Inflammatory macrophage treated with lipopolysaccharide for 1 hour (primary cell): ENCODE measurements around the gene HACD2.
"Not testable (repeated sequence)": the region's sequence is repeated elsewhere in the genome, so short reads cannot be mapped to it uniquely, and the experiment has no call there.

Experiments used
- DNase-seq, 2 donors: peaks; one replicate each; pipeline ENCODE4 v3.0.0-alpha.2; 2020 to 2022

The HACD2 gene

DNA sequence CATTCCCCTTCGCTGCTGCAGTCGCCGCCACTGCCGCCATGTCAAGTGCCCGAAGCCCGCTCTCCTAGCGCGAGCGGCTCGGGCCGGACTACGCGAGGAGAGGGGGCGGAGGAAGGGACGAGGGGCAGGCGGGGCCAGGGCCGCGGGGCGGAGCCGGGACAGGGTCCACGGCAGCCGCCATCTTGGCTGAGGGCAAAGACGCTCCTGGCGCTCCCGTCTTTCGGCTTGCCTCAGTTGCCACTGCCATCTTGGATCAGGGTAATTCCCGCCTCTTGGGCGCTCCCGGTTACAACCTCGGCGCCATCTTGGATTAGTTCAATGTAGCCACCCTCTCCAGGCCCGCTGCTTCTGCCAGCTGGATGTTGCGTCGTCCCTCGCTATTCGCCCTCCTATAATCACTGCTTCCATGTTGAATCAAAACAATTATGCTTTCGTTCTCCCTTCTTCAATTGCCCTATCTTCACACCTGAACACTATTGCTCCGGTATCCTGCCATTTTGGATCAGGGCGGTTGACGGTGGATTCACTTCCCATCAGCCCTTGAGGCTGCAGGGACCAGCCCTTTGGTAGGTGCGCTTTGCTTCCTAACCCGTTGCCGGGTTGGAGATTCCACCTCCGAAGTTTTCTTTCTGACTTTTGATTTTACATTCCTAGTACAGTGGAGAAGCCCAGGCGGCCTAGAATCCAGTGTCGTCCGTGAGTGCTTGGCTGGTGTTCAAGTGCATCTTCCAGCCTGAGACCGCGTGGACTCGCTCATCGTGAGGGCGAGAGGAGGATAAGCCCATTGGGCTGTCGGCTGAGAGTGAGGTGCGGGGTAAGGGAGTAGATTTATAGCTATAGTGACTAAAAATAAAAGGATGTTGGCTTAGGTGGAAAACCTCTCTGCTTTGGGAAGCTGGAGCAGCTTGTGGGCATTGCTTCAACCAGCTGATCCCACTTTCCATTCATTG, at the start of gene HACD2:
TSS of gene HACD2 (minus strand) at position 66 of the 950 bp plus-strand sequence. CDS start at position 40, 26 bp downstream.
- peak; percentile 96 to 98 for DNase-seq

DNA sequence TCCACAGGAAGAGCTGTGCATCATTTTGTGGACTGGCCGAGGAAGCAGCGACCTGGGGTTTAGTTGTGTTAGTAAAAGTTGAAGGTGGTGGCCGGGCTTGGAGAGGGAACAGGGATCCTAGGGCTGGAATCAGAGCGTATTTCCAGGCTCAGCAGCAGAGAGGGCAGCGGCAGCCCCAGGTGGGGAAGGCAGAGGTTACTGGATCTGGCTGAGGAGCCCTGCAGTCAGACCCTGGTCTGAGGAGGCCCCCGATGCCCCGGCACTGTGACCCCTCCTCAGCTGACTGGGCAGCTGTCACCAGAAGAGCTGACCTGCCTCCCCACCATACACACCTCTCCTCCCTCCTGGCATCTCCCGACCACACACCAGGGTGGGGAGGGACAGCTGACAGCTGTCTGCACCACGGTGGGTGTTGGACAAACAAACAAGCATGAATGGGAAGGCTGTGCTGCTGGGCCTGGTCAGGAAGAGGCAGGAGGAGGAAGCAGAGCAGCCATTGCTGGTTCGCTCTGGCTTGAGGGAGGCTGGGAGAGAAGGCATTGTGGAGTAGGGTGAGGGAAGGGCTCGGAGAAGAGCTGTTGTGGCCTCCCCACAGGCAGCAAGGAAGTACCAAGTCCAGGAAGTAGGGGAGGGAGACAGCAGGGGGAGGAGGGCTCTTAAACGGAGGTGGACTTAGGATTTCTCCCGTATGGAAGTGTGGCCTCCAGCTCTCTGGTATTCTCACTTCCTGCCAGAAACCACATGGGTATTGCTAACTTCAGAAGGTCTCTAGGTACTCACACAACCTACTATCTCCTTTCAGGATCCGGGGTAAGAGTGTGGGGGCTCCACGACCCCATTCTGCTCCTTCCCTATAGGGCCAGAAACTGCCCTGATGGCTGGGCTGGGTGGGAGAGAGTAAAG, 49.5 kb upstream of the HACD2 start:
- no peak for DNase-seq

DNA sequence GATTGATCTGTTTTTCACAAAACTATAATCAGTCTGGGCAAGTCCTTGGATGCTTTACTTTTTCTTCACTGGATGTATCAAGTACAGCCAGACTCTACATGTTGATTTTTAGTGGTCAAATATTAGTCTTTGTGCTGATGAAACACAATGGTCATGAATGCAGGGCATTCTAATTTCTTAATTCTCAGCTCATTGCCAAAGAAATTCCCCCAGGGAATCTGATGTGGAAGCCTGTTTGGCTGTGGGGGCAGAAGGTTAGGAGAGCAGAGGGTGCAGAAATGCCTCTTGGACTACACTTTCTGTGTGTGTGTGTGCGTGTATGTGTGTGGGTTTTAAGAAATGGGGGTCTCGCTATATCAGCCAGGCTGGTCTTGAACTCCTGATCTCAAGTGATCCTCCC, 48.7 kb upstream of the HACD2 start:
- DNase-seq = no peak

GRCh38 chr3:123632161-123632655, 47.4 kb upstream of the HACD2 start:
- DNase-seq = no peak

DNA sequence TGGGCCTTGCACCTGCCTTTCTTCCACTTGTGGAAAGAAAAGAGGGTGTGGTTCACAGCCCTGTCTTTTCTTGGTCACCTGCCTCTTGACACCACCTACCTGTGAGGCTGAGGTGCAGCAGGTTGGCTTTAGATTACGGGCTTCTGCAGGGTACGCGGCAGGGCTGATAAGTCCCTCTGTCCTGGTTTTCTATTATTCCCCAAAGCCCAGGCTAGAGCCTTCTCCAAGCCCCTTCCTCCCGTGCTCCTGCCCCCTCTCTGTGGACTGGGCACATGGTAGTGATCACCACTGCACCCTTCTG, 44.8 kb upstream of the HACD2 start:
- DNase-seq = no peak

DNA sequence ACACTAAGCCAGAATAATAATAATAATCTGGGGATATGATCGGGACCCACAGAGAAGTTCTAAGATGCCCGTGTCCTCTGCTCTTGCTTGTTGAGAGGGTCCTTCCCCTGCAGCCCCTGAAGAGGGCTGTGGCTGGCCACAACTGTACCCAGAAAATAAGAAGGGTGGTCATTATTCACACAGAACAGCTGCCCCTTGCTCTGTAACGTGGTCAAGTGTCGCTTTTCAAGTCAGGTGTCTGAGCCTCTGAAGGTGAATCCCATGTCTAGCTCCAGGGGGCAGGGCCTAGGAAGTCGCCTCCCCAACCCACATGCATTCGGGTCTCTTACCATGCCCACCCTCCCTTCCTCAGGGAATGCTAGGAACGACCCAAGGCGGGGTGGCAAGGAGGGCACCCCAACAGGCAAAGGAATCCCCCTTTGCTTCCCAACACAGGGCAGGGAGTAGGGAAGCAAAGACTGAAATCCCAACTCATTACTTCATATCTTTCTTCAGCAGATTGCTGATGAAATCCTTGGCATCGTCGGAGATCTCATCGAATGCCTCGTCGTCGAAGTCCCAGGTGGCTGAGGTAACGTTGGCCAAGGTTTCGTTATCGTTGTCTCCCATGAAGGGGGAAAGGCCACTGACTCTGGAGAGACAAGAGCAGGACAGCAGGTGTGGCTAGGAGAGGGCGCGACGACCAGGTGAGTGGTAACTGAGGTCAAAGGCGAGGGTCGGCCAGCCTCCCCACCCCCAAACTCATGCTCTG, 44.3 kb upstream of the HACD2 start:
- DNase-seq = no peak

DNA sequence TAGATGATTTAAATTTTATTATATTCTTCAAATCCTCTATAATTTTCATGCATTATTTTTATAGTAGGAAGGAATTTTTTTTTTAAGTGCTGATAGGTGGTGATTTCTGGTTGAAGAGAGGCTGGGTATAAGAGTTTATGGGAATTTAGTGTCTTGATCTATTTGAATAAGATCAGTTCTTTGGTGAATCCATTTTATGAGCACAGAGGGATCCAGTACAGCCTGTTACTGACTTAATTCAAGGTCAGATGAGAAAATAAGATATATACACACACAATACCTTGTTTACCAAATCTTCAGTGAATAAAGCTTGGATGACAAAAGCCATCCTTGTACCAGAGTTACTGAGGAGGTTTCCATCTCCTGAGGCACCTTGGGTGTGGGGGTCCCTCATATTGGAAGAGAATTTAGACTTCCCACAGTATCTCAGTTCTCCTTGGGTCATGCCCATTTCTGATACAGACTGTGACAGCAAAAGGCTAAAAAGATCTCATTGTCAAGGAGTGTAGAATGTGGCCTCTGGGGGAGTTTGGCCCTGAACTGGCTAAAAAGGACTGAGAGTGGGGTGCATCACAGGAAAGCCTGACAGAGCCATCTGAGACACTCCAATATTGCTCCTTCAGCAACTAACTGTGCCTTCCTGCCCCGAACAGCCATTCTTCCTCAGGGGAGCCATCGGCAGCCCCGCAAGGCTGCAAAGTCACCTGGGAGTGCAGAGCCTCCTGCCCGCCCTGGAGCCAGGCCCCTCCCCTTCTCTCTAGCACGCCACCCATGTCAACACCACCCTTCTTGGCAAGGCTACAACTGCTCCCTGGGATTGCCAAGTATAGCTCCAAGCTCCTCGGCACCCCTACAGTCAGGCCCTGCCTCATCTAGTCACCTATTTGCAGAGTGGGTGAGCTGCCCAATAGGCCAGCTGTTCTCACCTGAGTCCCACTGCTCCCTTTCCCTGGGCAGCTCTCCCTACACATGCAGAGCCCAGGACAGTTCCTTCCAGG, 43.1 kb upstream of the HACD2 start:
- no peak for DNase-seq

DNA sequence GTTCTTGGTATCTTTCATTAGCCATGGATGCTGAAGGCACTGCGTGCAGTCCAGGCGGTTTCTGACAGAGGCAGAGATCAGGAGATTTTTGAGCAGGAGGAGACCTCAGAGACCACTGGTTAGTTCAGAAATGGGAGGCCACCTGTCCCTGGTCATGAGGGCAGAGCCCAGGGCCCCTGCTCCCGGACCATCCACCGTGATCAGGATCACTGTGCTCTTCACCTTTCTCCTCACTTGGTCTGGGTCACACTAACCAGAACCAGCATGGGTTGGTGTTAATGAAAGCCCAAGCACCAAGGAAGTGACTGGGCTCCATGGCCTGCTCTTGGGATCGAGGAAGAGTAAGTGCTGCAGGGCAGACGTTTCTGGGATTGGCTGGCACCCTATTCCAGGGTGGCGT, 42.0 kb upstream of the HACD2 start:
- DNase-seq = no peak

DNA sequence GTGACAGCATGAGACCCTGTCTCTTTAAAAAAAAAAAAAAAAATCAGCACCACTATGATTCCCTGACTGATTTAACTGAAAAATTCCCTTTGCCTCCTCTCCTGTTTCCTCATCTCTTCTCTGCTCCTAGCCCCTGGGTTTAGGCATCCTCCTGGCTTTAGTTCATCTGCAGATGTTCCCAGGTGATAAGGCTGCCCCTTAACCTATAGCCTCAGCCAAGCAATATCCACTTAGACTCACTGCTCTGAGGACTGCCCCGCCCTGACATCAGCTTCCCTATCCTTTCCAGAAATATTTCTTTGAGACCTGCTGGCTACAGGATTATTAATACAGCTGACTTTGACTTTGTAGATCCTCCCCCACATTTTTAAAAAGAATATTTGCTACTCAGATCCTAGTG, 39.4 kb upstream of the HACD2 start:
- no peak for DNase-seq

GRCh38 chr3:123623346-123623880, 38.6 kb upstream of the HACD2 start:
- DNase-seq = no peak

DNA sequence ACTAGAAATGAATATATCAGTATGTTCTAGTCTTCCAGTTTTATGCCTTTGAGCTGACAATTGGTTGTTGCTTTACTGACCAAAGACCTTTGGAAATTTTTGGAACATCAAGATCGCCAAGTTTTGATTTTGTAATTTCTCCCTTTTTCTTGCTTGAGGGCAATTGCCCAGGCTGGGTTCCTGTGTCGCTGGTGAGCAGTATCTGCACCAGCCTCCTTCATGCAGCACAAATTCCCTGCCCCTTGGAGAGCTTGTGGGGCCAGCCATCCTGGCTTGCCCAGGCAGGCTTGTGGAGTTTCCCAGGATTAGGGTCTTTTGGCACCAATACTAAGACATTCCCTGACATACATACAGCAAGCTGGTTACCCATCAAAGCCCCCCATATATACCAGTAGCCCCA, 37.9 kb upstream of the HACD2 start:
- DNase-seq = no peak

DNA sequence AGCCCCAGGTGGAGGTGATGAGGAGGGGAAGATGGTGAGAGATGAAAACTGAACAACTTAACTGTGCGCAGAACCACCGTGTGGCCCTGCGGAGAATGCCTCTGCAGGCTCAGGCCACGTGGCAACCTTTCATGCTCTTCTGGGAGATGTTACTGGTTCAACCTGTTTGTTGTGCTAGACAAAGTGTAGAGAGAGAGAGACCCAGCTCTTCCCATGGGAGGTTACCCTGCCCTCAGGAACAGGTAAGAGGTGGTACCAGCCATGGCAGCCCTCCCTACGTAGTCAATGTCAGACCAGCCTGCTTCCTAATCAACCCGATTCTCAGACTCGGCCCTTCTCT, 37.0 kb upstream of the HACD2 start:
- DNase-seq = no peak

DNA sequence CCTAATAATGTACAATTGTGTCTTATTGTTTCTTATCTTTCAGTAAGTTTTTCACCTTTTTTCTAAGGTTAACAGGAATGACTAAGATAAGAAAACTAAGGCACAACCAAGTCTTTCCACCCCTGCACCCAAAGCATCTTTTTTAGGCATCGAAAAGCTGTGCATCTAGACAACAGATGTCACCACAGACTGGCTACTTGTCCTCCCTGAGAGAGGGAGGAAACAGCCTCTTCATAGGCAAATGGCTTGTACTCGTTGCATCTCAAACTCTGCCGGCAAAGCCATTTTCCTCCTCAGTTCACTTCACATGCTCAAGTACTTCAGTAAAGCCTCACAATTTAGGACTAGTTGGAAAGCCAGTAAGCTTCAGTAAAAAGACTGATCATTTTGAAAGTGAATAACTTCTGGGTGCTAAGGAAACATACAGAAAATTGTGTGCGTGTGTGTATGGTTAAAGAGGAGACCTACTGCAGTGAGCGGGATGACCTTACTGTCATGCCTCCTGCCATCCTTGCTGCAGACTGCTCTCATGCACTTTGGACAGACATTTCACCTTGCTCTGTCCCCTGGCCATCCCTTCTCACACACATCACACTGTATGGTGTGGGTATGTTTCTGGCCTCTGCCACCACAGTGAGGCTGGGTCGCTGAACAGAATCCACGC, 36.5 kb upstream of the HACD2 start:
- DNase-seq = no peak

DNA sequence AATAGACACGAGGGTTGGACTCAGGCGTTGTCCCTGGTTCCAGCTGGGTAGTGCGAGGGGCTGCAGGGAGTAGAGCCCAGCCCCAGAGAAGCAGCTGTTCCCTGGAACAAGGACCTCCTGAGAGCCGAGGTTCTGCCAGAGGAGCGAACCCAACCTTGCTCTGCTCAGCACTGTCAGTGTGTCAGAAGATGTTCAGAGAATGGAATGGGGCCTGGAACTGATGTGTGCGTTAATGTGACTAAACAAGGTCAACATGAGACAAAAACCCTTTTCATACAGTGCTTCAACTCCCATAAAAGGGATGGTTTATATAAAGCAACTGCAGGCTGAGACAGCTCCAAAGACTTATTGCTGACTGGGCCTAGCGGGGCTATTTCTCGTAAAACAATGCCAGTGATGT, 35.5 kb upstream of the HACD2 start:
- DNase-seq = no peak

DNA sequence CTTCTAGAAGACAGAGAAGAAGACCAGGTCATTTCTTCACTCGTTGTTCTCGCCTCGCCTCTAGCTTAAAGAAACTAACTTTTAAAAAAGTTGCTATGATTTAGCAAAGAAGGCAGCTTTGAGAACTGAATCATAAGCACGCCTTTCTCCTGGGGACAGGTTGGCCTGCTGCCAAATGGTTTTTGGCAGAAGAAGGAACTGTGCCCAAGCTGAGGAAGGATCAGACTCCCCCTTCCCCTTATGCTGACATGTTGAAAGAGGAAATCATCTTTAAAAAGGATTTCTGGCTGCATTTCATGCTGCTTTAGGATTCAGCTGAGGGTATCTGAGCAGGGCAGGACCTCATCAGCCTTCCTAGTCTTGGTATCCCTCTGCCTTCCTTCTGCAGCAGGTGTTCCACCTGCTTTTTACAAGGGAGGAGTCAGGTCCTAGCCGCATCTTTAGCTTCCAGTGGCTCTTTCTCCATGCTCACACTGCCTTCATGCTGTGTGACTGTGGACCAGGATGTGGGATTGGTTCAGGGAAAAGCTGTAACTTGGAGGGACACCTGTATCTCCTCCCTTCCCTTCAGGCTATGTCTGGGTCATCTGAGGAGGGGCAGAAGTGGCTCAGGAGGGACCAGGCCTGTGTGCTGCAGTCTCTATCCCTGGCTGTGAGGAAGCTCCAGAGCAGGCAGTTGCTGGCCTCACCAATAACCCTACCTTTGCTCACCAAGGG, 34.1 kb upstream of the HACD2 start:
- DNase-seq = peak; percentile 83 to 90

DNA sequence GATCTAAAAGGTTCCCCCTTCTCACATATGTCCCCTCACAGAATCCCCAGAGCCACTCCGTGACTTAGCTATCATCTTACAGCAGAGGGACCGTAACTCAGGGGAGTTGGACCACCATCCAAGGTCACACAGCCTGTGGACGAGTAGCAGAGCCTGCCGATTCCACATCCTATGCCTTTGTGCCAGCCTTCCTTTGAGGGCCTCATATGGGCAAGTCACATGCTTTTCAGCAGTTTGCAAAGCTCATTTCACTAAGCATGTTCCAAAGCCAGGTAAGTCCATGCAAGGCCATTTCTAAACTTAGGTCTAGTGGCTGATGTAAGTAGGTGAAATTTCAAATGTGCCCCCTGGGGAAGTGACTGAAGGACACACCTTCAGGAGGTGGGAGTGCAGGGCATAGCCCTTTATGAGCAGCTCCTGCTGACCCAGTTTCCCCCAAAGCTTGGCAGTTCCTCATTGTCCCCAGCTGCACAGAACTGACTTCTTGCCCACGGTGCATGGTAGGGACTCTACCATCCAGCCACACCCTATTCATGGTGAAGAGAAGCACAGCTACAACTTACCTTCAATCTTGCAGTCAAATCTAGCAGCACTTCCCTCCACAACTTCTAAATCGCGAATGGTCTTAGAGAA, 33.3 kb upstream of the HACD2 start:
- DNase-seq = peak; percentile 38 to 45

DNA sequence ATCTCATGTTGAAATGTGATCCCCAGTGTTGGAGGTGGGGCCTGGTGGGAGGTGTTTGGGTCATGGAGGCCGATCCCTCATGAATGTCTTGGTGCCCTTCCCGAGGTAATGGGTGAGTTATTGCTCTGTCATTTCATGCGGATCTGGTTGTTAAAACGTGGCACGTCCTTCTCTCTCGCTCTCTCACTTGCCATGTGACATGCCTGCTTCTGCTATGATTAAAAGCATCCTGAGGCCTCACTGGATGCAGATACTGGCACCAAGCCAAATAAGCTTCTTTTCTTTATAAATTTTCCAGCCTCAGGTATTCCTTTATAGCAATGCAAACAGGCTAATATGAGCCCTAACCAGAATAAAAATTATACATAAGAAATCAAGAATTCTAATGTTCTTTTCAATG, 31.7 kb upstream of the HACD2 start:
- no peak for DNase-seq

DNA sequence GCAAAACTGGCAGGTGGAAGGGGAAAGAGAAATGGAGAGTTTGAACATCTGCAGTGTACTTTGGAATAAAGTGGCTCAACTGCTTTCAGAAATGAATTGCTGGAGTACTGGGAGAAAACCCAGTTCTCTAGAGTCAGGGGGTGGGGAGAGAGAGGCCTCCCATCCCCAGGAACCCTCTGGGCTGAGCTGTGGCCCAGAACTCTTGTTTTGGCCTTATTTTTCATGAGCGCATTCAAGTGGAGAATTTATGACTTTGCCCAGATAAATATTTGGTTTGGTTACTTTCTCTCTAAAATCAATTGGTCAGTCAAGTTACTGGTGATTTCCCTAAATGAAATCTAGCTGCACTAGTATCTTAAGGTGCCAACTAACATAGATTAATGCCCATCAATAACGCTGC, 28.7 kb upstream of the HACD2 start:
- no peak for DNase-seq

GRCh38 chr3:123611674-123612073, 26.8 kb upstream of the HACD2 start:
- not testable (repeated sequence) for DNase-seq

DNA sequence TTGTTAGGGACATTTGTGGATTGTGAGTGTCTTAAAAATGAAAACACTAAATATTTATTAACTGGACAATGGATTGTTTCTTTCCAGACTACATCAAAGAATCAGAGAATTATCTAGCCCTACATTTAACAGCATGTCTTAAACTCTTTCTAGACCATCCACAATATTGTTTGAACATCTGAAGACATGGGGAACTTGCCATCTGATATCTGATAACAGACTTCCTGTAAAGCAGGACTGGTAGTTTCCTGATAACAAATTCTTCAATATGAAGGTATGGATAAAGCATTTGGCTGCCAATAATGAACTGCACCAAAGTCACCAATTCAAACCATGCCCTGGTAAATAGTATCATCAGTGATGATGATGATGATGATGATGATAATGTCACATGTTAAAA, 26.2 kb upstream of the HACD2 start:
- DNase-seq = no peak
